Endothelial cell (in vitro differentiated cells): ENCODE measurements around the gene NKD1. TPM values are rescaled to one million over a fixed set of nuclear protein-coding genes. Genes with fewer than 3 reads are reported as not detected.

Experiments used
- DNase-seq: peaks from one replicate; pipeline ENCODE4 v3.0.0; 2021; ENCODE audit warnings: low spot score
- H3K27ac Mint-ChIP-seq: one replicate; pipeline ENCODE4 v1.8.0; 2021; ENCODE audit warnings: mixed read lengths, inconsistent platforms; ENCODE audit not compliant: unreplicated experiment
- H3K27me3 Mint-ChIP-seq: one replicate; pipeline ENCODE4 v1.8.0; 2021; ENCODE audit warnings: mild to moderate bottlenecking, moderate library complexity, mixed read lengths, inconsistent platforms; ENCODE audit not compliant: unreplicated experiment
- H3K36me3 Mint-ChIP-seq: one replicate; pipeline ENCODE4 v1.8.0; 2021; ENCODE audit warnings: mild to moderate bottlenecking, low read depth, mixed read lengths, inconsistent platforms; ENCODE audit not compliant: unreplicated experiment
- H3K4me1 Mint-ChIP-seq: one replicate; pipeline ENCODE4 v1.8.0; 2021; ENCODE audit warnings: mild to moderate bottlenecking, mixed read lengths, inconsistent platforms; ENCODE audit not compliant: unreplicated experiment
- H3K4me3 Mint-ChIP-seq: one replicate; pipeline ENCODE4 v1.8.0; 2021; ENCODE audit warnings: mild to moderate bottlenecking, mixed read lengths, inconsistent platforms; ENCODE audit not compliant: unreplicated experiment
- H3K9me3 Mint-ChIP-seq: one replicate; pipeline ENCODE4 v1.8.0; 2021; ENCODE audit warnings: mixed read lengths, inconsistent platforms; ENCODE audit not compliant: unreplicated experiment
- CTCF ChIP-seq: fragments of 200-600 bp; sonication (generic); IDR thresholded peaks from one replicate; pipeline ENCODE4 v1.5.0; 2021; ENCODE audit warnings: antibody characterized with exemption; ENCODE audit not compliant: unreplicated experiment
- total RNA-seq: library from RNA; stranded (reverse); fragmentation: NEBNext Ultra II Directional; extraction: Animal tissue kit (Norgen Biotek cat#: 25700); gene quantifications from one replicate; pipeline ENCODE4 v1.2.1, GENCODE V29; 2021; ENCODE audit not compliant: unreplicated experiment

The NKD1 gene
- total RNA-seq, 1 donor from 2014 or later = 2.4 TPM

DNA sequence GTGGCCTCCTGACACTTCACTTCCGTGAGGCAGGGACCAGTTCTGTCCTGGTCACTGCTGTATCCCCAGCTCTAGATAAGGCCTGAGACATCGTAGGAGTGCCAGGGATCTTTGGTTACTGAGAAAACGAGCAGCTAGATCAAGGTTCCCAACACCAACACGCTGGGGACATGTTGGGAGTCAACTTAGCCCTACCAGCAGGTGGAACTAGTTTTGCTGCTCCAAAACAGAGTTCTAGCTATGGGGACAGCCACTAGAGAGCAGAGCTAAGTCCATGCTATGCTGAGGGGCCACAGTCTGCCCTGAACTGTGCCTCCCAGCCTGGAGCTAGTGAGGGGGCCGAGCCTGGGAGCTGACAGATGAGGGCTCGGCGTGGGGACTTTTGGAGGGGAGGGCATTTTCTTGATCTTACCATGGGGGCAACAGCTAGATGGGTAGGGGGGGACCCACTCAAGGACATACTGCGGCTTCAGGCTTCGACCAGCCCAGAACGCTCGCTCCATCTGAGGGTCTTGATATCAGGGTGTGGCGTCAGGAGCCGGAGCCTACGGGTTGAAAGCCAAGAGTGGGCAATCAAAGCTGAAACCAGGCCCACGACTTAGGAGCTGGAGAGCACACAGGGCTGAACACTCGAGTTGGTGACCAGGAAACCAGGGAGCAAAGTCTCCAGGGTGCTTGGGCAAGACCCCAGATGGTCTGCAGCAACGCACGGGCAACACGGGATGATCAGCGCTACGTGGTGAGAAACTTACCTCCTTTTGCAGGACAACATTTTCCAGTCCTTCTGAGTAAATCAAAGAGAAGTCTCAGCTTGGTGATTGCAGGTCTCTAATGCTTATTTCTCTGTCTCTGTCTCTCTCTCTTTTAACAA is 119.5 kb downstream of the NKD1 start:
- no peak for TF ChIP-seq CTCF
- H3K27me3 Mint-ChIP-seq = peaks cover 12% of the 10 kb centered on the region
- H3K27ac Mint-ChIP-seq = peak overlapping the region; percentile 7
- peaks cover 11% of the 10 kb centered on the region for H3K36me3 Mint-ChIP-seq
- H3K4me1 Mint-ChIP-seq = peaks cover 15% of the 10 kb centered on the region
- H3K4me3 Mint-ChIP-seq = peak overlapping the region; percentile 43
- H3K9me3 Mint-ChIP-seq = no peaks in the 10 kb centered on the region
- DNase-seq = no peak

DNA sequence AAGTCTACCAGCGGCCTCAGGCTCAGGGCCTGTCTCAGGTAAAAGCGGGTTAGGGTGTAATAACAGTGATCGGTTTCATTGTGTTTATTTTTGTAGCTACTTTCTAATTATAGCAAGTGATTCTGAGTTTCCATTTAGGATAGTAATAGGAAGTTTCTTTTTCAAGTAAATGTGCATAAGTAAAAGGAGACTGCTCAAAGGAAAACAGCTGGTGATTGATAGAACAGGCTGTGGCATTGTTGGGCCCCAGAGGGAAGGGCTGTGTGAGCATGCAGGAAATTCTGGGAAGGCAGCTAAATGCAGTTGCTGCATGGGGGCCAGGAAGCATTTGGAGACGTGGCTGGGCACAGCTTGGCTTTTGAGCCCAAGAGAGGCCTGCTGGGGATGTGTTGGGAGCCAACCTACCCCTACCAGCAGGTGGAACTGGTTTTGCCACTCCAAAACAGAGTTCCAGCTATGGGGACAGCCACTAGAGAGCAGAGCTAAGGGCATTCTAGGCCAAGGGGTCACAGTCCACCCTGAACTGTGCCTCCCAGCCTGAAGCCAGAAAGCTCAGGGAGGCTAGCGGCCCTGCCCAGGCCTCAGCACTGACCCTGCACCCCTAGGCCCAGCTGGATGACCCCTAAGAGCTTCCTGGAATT is 120.3 kb downstream of the NKD1 start:
- peak overlapping the region; percentile 7 for H3K27ac Mint-ChIP-seq
- H3K4me3 Mint-ChIP-seq = no peak overlapping the region
- peaks cover 12% of the 10 kb centered on the region for H3K27me3 Mint-ChIP-seq
- no peak for TF ChIP-seq CTCF
- no peaks in the 10 kb centered on the region for H3K9me3 Mint-ChIP-seq
- H3K36me3 Mint-ChIP-seq = peaks cover 11% of the 10 kb centered on the region
- H3K4me1 Mint-ChIP-seq = peaks cover 15% of the 10 kb centered on the region
- DNase-seq = peak; percentile 32

DNA sequence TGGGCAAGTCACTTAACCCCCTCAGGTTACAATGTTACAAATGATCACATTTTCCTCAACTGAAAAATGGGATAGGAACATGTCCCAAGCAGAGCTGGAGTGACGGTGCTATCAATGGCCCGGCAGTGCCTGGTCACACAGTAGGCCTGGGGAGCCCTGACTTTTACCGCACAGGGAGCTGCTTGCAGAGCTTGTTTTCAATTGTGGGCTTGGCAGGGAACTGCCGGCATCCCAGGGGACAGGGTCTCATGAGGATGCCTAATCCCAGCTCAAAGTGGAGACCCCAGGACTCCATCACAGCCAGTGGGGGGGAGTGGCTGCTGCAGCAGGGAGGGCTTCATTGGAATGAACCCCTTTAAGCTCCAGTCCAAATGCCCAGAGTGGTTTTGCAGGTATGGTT is 121.5 kb downstream of the NKD1 start:
- Mint-ChIP-seq H3K9me3 (no peaks in the 10 kb centered on the region), H3K36me3 (peaks cover 8% of the 10 kb centered on the region), H3K4me3 (no peak overlapping the region), H3K27ac (no peak overlapping the region), H3K27me3 (peaks cover 12% of the 10 kb centered on the region), H3K4me1 (peaks cover 15% of the 10 kb centered on the region)
- no peak for DNase-seq
- TF ChIP-seq CTCF = no peak

DNA sequence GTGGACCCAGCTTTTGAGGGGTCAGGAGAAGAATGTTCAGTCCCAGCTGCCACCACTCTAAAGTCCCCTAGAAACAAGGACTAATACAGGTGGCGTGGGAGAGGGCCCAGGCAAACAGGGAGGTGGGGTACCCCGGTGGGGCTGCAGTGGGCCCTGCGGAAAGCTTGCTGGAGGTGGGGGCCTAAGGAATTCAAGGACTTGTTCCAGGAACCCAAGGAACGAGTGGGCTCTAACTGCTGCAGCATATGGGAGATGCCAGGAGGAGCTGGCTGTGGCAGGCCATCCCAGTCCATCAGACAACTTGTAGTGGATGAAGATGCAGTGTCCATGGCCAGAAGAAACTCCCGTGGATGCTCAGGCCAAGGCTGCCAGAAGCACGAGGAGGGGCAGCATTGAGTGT is 122.3 kb downstream of the NKD1 start:
- Mint-ChIP-seq H3K27ac (no peak overlapping the region), H3K4me3 (no peak overlapping the region), H3K36me3 (peaks cover 6% of the 10 kb centered on the region), H3K9me3 (no peaks in the 10 kb centered on the region), H3K27me3 (peaks cover 12% of the 10 kb centered on the region), H3K4me1 (peaks cover 15% of the 10 kb centered on the region)
- DNase-seq = no peak
- TF ChIP-seq CTCF = no peak
